GM18511 (cell line): ENCODE measurements around the gene EPHA4.

Experiments
- ATAC-seq: cut with Tn5 transposase; IDR thresholded peaks from one replicate; pipeline ENCODE4 v1.9.1; 2021; ENCODE audit warnings: mild to moderate bottlenecking, moderate library complexity; ENCODE audit not compliant: unreplicated experiment

The EPHA4 gene

DNA sequence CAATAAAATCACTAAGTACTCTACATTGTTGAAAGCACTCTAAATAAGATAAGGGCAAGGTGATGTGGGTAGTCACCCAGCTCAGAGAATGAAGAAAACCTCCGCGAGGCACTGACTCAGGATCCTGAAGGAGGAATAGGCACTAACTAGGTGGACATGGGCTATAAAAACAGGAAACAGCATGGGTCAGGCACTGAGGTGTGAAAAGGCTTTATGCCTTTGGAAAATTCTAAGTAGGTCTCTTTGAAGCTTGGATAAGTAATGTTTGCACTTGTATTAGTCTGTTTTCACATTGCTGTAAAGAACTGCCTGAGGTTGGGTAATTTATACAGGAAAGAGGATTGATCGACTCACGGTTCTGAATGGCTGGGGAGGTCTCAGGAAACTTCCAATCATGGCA, 161.6 kb downstream of the EPHA4 start:
- no peak for ATAC-seq

DNA sequence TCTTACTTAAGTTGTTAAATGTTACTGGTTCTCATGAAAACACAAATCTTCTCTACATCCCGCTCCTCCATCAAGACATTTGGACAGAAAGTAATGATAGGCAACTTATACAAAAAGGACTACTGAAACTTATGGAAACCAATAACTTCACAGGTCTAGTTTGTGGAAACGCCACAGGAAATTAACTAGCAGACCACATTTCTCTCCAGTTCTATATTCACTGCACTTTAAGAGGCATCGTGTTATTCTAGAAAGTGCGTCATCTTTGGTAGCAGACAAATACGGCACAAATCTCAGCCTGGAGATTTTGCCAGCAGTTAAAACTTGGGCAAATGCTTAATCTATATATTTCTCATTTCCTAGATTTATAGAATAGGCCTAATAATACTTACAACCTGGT, 164.3 kb downstream of the EPHA4 start:
- no peak for ATAC-seq

DNA sequence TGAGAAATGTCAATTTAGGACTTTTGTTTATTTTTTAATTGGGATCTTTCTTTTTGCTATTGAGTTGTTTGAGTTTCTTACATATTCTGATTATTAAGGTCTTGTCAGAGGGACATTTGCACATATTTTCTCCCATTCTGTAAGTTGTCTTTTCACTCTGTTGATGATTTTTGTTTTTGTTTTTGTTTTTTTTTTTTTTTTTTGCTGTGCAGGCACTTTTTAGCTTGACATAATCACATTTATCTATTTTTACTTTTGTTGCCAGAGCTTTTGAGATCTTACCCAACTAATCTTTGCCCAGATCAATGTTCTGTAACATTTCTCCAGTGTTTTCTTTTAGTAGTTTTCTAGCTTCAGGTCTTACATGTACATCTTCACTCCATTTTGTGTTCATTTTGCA, 166.6 kb downstream of the EPHA4 start:
- ATAC-seq, result no peak

DNA sequence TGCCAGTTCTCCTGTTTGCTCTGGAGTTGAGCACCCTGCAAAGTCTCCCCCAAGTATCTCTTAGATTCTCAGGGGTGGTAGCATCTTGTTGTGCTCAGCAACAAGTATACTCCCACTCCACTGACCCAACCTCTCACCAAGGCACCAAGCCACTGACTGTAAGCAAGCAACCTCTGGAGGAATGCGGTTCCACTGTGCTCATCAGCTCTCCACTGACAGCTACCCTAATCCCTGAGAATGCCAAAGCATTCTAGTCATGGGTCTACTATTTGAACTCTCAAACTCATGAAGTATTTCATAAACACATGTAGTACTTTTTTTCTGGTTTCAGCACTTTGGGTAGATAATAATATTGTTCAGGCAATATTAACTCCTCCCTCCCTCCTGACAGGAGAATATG, 170.0 kb downstream of the EPHA4 start:
- no peak for ATAC-seq

DNA sequence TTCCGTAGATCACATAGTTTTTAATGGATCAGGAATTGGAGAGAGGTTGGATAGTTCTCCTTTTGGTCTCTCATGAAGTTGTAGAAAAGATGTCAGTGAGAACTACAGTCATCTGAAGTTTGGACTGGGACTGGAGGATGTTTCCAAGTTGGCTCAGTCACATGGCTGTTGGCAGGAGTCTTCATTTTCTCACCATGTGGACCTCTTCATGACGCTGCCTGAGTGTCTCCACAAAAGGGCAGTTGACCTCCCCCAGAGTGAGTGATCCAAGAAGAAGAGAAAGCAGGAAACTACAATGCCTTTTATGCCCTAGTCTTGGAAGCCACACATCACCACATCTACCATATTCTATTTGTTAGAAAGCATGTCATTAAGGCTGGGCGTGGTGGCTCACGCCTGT, 171.7 kb downstream of the EPHA4 start:
- no peak for ATAC-seq

DNA sequence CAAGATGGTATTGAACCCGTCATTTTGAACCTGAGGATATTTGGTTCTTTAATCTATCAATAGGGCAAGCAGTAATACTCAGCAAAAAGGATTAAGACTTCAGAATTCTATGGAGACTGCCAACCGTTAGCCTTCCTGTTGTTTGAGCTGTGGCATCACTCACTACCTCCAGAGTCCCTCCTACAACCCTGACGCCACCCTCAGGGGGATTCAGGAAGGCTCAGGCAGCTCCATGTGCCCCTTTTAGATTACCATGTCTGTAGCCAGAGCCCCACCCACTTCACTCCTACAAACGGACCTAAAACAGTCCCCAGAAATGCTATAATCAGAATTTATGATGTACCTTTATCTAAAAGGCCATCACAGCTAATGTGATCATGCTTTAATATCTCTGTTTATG, 172.9 kb downstream of the EPHA4 start:
- ATAC-seq, result no peak

DNA sequence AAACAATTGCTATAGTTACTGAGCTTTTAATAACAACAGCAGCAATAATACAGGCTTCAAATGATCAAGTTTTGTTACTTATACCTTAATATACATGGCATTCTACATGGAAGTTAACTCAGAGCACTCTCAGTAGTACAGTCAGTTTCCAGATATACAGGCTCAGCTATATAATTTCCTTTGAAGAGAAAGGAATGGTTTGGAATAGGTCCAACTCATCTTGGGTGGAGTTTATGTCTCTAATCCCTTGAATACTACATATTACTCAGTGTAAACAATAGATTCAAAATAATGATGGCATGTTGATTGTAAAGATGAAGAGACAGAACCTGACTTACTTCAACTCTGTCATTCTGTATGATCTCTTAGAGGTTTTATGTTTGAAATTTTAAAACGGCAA, 174.9 kb downstream of the EPHA4 start:
- no peak for ATAC-seq

DNA sequence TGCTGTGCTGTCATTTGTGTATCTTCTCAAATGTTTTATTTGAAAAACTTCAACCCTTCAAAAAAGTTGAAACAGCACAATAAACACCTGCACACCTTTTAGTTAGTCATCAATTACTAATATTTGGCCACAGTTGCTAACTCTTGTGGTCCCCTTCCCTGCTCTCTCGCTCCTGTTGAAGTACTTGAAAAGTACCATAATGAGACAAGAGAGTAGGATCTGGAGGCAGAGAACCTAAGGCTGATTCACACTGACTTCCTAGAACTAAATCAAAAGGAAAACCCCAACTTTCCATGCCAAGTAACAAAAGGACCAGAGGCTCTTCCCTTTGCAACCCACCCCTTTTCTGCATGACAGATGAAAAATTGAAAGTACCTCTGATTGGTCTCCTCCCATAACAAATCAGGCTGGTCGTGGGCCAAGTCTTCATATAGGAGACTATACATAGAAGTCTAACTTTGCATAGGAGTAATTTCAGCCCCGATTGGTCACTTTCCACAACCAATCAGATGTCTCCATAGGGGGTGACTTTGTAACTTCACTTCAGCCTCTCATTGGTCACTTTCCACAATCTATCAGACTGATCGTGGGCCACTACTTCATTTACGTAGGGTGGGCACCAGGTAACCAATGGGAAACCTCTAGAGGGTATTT, 179.7 kb downstream of the EPHA4 start:
- ATAC-seq, result no peak

DNA sequence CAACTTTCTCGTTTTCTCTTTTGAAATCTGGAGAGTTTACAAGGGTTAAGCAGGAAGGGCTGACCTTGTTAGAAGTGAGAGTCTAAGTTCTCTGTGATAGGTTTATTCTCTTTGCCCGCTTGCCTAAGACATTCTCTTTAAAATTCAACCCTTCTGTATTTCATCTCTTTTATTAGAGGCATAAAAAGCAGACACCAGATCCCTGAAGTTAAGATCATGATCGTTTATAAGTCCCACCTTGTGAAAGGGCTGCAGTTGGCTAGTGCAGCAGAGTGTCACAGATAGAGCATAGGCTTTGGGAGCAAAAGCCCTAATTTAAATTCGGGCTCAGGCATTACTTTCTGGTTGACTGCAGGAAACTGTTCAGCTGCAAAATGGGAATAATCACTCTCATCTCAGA, 181.2 kb downstream of the EPHA4 start:
- ATAC-seq, result no peak

DNA sequence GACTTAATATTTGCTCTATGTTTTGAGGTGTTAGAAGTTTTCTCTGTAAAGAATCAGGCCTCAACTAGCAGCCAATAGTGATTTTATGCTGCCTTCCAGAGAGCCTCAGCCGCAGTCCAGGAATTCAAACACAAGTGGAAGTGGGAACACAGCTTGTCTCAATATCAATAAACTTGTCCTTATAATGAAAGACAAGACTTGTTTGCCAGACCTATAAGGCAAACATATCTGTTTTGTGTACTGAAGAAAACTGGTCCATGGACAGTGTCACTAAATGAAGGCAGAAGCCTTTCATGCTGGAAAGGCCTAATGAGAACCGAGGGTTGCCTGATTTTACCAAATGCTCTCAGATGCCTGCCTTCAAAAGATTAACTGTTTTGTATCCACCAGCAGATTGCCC, 182.2 kb downstream of the EPHA4 start:
- ATAC-seq, result no peak

DNA sequence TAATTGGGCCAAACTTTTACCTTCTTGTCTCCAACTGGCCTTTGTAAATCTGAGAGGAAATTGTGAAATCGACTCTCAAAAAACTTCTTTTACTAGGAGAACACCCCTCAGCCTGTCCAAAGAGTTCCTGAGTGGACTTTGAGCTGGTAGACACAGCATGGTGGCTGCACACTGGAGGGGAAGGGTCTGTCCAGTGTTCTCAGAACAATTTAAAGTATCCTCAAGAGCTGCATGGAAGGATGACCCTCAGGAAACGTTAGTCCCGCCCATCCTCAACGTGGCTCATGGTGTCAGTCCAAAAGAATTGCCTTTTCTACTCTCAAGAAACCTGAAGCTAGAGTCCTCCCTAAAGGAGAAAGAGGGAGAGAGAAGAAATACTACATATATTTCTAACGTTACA, 182.7 kb downstream of the EPHA4 start:
- no peak for ATAC-seq

DNA sequence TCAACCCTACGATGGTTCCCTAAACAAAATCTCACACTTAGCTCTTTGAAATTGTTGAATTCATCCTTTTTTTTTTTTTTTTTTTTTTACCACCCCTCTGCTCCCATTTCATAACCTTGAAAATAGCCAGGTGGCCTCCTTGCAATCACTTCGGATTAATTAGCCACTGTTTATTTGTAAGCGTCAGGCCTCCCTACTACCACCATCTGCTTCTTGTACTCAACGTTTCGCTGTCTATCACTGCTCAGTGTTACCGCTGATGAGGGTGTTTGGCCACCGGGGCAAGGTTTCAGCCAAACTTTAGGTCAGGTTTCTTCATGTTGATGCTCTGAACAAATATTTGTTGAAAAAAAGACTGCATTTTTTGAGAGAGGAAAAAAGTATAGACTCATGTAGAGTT, 183.2 kb downstream of the EPHA4 start:
- no peak for ATAC-seq

DNA sequence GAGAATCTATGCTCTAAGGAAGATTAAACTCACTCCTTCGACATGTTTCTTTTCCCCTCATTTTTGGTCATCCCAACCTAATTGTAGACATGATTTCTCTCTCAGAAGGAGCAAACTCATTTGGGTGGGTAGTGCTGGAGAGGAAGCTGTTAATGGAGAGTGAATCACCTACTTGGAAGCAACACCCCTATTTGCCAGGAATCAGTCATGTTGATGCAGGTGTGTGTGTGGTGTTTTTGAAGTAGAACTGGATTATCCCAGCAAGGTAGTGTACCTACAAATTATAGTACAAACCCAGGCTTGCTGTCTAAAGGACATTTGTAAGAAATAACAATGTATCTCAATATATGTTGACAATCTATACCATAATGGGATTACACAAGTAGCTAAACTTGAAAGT, 186.4 kb downstream of the EPHA4 start:
- ATAC-seq, result no peak

DNA sequence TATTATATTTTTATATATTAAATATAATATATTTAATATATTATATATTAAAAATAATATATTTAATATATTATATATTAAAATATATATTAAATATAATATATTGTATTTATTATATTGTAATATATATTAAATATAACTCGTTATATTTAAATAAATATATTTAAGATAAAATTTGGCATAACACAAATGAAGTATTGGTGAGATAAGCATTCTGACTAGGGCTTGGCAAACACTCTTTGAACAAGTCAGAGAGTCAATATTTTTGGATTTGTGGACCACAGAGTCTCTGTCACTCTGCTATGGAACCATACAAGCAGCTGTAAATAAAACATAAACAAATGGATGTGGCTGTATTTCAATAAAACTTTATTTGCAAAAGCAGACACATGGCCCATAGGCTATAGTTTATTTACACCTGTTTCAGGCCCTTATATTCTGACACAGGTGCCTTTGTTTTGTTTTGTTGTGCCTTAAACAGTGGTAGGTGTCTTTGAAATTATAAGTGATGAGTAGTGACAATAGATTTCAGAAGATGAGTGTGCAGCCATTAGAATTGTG, 190.1 kb downstream of the EPHA4 start:
- no peak for ATAC-seq

DNA sequence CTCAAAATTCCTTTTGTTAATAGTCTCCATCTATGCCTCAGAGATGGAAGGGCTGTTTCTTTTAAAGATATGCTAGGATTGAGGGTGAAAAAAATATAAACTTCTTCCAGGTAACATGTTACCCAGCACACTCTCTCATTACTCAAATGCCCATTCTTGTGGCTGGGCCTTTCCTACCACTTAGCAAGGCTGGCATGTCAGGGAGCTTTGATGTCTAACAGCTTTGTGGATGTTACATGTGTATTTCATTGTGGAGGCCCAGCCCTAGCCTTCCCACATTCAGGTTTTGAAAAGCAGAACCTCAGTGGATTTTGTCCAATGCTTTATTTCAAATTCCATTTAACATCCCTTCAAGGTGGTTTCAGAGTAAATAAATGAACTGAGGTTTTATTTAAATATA, 191.4 kb downstream of the EPHA4 start:
- no peak for ATAC-seq

DNA sequence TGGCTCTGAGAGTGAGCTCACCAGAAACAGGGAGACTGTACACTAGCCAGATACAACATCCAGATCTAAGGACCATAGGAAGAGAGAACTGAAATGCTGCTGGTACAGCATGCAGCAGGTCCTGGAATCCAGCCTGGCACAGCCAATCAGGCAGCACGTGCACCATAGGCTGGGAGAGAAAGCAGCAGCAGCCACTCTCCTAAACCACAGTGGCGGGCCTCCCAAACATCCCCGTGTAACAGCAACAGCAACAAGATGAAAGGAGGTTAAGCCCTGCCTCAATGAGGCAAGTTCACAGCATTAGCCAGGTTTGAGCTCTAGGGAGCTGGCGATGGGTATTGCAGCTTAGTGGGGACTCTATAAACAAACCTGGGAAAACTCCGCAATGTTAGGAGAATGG, 192.0 kb downstream of the EPHA4 start:
- ATAC-seq, result no peak

DNA sequence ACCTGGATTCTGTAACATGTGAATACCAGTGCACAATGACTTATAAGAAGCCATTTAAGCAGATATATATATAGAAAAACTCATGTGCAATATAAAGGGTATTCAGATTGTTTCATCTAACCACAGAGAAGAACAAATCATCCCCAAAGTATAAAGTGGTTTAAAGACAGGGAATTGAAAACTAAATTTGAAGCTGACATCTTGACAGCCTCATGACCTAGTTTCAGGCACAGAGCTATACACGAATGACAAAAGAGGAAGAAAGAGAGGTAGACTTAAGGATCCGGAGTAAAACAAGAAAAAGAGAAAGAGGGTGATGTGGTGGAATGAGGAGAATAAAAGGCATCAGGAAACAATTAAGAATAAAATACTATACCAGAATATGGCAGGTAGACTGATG, 194.5 kb downstream of the EPHA4 start:
- no peak for ATAC-seq

DNA sequence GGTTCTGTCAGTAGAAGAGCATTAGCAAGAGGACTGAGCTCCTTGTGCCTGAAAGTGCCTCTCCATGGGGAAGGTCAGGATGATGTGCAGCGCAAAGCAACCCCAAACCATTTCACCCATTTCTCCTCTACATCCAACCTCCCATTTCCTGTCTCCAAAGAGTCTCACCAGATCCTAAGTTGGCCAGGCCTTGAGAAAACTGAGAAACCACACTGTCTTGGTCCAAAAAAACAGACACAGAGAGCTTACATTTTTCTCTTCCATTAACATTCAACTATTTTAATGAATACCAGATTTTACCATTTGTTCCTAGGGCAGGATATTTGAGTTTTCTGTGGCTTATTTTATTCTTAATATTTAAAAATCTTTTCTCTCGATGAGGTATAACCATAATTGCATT, 195.0 kb downstream of the EPHA4 start:
- no peak for ATAC-seq

DNA sequence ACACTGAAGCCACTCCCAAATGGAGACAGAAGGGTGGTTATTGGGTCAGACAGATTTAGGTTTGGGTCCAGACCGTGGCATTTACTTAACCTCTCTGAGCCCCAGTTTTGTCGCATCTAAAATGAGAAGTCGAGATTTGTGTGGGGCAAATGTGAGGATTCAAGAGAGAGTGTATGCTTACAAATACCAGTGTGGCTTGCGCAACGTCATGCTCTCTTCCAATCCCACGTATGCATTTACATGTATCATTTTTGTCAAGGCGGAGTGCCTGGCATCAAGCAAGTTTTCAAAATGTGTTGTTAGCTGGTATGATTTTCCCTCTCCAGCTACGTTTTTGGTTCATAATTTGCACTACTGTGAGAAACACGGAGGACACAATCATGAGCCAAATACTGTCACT, 197.9 kb downstream of the EPHA4 start:
- ATAC-seq, result no peak

DNA sequence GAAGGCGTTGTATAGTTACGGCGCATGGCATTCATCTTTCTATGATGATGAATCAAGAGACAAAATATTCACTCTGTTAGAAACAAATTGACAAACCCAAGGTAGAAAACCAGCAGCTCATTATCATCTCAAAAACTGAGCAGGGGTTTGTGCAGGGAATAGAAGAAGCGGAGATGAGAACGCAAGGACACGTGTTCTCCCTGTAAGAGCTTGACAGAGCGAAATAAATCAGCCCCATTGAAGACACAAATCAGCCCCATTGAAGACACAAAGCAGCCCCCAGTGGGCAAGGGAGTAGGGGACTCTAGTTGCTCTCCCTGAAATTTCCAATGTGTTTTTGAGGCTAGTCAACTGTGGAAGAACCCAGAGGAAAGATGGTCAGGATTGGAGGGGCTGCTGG, 199.2 kb downstream of the EPHA4 start:
- ATAC-seq, result no peak

DNA sequence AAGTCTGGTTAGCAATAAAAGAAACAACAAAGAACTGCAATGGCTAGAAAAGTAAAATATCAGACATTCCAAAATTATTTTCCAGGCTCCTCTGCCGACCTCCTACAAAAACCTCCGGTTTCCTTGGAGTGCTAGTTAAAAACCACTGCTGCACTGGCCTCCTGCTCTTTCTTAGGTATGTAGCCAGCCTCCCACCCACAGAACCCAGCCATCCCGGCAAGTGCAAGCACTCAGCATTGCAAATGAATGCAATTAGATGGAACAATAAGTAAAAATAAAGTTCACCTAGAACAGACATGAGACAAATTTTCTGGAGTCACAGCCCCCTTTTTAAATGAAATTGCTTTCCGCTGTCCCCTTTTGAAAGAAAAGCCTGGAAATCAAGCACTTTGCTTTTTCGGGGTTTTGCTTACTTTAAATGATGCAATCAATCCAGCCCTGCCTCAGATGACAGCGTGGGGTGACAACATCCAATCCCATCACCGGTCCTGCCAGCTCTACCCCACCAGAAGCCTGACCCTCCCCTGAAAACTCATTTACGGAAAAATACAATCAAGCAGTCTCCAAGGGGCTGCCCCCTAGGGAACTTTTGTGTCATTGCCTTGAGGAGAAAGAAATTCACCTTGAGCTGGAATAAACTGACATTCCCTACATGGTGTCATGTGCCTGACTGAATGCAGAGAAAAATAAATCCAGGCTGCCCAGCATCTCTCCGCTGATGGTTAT, 199.8 kb downstream of the EPHA4 start:
- no peak for ATAC-seq

DNA sequence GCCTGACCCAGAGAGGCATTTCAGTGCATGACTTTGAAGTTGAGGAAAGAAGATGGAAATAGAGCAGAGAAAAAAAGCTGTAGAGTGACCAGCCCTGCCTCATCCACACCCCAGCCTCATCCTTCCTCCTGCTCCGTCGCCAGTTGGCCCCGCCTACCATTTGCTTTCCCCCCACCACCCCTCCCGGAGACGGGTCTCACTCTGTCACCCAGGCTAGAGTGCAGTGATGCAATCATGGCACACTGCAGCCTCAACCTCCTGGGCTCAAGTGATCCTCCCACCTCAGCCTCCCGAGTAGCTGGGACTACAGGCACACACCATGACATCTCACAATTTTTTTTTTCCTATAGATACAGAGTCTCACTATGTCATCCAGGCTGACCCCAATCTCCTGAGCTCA, 200.8 kb downstream of the EPHA4 start:
- ATAC-seq, result no peak

DNA sequence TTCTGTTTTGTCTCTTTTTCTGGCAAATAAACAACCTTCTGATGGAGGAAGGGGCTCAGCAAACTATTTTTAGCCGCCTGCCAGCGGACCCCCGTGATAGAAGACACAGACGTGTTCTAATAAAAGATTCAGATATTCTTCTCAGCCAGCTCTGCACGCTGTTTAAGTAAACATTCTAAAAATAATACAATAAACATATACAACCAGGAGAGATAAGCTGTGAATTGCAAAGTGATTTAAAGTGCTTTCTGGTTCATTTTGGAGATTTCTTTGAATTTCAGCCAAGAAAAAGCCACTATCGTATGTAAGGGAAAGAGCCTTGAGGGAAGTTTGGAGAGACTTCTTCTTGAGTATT, 201.3 kb downstream of the EPHA4 start:
- no peak for ATAC-seq
